Muscle layer of duodenum (tissue), 2 donors: ENCODE measurements around the gene ITPR2.

Source experiments
- H3K27ac ChIP-seq: one replicate; pipeline ENCODE4 v1.7.0; 2013; ENCODE audit warnings: mild to moderate bottlenecking, low read length
- H3K27me3 ChIP-seq: one replicate; pipeline ENCODE4 v1.7.0; 2013; ENCODE audit warnings: low read depth, mild to moderate bottlenecking, control low read depth, low read length
- H3K36me3 ChIP-seq, 2 donors: one replicate each; pipeline ENCODE4 v1.7.0; 2013; ENCODE audit warnings: low read length in 2 of 2, control low read depth in 1 of 2, mild to moderate bottlenecking in 1 of 2; ENCODE audit not compliant: insufficient read depth in 2 of 2, control insufficient read depth in 1 of 2
- H3K4me1 ChIP-seq, 2 donors: one replicate each; pipeline ENCODE4 v1.7.0; 2013; ENCODE audit warnings: low read length in 2 of 2, mild to moderate bottlenecking in 2 of 2, control low read depth in 1 of 2, moderate library complexity in 1 of 2; ENCODE audit not compliant: insufficient read depth in 2 of 2, control insufficient read depth in 1 of 2
- H3K4me3 ChIP-seq, 2 donors: one replicate each; pipeline ENCODE4 v1.7.0; 2013; ENCODE audit warnings: low read length in 2 of 2, low read depth in 1 of 2, mild to moderate bottlenecking in 1 of 2
- H3K9me3 ChIP-seq, 2 donors: one replicate each; pipeline ENCODE4 v1.7.0; 2013; ENCODE audit warnings: low read length in 2 of 2, control low read depth in 1 of 2, mild to moderate bottlenecking in 1 of 2; ENCODE audit not compliant: control insufficient read depth in 1 of 2
- donor health status: healthy.

Gene ITPR2

DNA sequence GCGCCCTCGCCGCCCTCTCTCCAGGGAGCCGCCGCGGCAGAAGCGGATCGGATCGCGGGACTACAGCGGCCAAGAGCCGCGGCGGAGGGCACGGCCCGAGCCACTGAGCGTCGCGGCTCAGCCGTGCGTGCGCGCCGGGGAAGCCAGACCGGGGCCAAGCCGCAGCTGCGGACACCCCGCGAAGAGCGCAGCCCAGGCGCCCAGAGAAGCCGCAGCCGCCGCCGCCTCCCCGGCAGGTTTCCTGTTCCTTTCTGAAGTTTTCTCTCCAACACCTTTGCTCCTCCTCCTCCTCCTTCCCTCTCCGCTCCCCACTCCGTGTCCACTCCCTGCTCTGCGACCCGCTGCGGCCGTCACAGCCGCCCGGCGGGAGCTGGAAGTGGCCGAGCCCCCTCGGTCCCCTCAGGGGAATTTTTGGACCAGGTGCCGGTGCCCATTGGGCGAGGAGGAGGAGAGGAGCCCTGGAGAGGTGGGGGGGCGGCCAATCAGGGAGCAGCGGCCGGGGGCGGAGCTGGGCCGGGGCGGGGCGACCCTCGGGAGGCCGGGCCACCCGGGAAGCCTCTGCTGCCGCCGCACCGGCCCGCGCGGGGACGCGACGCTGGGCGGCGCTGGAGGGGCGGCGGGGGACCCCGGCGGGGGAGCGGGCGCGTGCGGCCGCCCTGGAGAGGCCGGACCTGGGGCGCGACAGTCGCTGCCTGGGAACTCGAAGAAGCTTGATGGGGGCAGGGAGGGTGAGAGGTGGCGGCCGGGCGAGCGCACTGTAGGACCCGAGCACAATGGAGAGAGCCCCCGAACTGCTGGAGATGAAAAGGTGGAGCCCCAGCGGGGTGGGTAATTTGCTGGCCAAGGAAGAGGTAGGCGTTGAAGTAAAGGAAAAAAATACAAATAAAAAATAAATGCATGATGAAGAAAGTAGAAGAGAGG is at the start of gene ITPR2:
Gene ITPR2 (minus strand): TSS at position 373 of the 921 bp plus-strand sequence. CDS start 413 bp downstream, outside the sequence.
- peaks cover 0 to 5% of the 10 kb centered on the region in 2 donors for H3K36me3 ChIP-seq
- peak within 1 kb of the TSS; percentile 98 for H3K27ac ChIP-seq
- H3K4me1 ChIP-seq = peaks cover 0 to 4% of the 10 kb centered on the region in 2 donors
- H3K9me3 ChIP-seq = no peaks in the 10 kb centered on the region
- no peaks in the 10 kb centered on the region for H3K27me3 ChIP-seq
- peak within 1 kb of the TSS; percentile 81 to 95 for H3K4me3 ChIP-seq

DNA sequence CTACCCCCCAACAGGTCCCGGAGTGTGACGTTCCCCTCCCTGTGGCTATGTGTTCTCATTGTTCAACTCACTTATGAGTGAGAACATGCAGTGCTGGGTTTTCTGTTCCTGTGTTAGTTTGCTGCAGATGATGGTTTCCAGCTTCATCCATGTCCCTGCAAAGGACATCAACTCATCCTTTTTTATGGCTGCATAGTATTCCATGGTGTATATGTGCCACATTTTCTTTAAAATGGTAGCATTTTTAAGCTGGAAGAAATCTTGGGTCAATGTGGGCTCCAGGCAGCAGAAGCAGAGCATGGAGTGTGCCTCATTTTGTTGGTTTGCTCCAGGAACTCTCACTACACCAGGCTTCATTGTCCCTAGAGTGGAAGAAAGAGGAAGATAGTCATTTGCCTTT is 47.6 kb upstream of the ITPR2 start:
- H3K36me3 ChIP-seq = no peaks in the 10 kb centered on the region
- no peak overlapping the region for H3K27ac ChIP-seq
- no peaks in the 10 kb centered on the region for H3K9me3 ChIP-seq
- peaks cover 7 to 16% of the 10 kb centered on the region in 2 donors for H3K4me1 ChIP-seq
- H3K4me3 ChIP-seq = no peak overlapping the region
- no peaks in the 10 kb centered on the region for H3K27me3 ChIP-seq

DNA sequence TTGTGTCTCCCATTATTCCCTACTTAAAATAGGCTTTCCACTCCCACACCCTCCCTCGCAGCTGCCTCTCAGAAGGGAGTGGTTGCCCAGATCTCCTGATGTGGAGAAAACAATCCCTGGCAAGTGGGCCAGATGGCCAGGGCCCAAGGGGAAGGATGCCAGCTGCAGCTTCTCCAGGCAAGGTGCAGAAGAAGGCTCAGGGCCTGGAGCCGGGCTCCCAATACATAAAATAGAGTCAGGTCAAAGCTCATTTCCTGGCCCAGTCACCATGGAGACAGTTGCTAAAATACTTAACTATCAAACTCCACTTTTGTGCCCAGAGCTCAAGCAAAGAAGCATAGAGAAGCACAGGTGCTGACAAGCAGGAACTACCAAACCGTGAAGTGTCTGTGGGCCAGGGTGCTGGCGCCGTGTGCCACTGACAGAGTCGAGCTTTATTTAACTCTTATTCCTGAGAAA is 45.7 kb upstream of the ITPR2 start:
- peaks cover 7 to 16% of the 10 kb centered on the region in 2 donors for H3K4me1 ChIP-seq
- no peak overlapping the region for H3K27ac ChIP-seq
- H3K4me3 ChIP-seq = no peak overlapping the region
- no peaks in the 10 kb centered on the region for H3K36me3 ChIP-seq
- H3K9me3 ChIP-seq = no peaks in the 10 kb centered on the region
- no peaks in the 10 kb centered on the region for H3K27me3 ChIP-seq

DNA sequence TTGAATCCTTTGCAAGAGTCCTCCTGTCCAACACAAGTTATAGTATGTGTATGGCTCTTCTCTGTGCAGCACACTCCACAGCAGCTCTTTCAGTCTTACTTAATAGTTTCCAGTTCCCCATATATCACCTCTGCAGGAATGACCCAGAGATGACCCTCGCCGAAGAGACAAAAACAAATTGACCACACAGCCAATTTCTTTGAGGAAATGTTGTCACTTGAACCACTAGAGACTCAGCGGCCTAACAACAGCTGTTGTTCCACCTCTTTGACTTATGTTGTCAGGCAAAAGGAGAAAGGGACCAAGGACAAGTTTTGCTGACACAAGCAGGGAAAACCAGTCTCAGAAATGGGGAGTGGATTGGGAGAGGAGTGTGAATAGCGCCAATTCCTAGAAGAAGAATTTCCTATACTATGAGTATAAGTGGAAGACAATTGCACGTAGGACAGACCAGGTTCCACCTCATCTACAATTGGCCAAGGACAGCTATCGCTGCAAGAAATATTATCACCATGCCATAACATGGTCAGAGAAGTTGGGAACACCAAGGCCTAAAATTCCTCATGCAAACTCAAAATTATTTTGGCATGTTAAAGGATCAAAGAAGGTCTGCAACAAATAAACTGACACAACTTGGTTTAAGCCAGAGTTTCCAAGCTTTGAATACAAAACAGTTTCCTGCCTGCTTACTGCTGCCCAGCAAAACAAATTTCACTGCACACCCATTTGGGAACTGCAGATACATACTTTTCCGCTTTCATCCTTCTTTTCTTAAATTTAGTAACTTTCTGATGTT is 41.7 kb upstream of the ITPR2 start:
- no peaks in the 10 kb centered on the region for H3K36me3 ChIP-seq
- peaks cover 7 to 30% of the 10 kb centered on the region in 2 donors for H3K4me1 ChIP-seq
- no peaks in the 10 kb centered on the region for H3K9me3 ChIP-seq
- H3K4me3 ChIP-seq = no peak overlapping the region
- no peak overlapping the region for H3K27ac ChIP-seq
- no peaks in the 10 kb centered on the region for H3K27me3 ChIP-seq

DNA sequence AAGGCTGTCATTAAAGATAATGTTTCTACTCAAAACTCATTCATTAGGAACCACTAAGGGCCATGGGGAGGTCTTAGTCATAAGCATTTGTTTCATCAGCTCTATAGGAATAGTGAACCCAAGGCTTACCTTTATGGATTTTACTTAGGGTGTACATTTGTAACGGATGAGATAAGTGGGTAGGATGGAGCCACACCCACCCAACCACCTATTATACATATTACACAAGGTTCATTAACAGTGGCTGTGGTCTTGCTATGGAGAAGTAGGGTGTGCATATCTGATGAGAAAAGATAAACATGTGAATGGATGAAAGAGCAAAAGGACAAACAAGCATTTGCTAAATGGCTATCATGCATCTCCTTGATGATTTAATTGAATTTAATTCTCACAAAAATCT is 39.6 kb upstream of the ITPR2 start:
- peaks cover 0 to 17% of the 10 kb centered on the region in 2 donors for H3K4me1 ChIP-seq
- H3K36me3 ChIP-seq = no peaks in the 10 kb centered on the region
- no peak overlapping the region for H3K27ac ChIP-seq
- no peaks in the 10 kb centered on the region for H3K27me3 ChIP-seq
- no peak overlapping the region for H3K4me3 ChIP-seq
- H3K9me3 ChIP-seq = no peaks in the 10 kb centered on the region

DNA sequence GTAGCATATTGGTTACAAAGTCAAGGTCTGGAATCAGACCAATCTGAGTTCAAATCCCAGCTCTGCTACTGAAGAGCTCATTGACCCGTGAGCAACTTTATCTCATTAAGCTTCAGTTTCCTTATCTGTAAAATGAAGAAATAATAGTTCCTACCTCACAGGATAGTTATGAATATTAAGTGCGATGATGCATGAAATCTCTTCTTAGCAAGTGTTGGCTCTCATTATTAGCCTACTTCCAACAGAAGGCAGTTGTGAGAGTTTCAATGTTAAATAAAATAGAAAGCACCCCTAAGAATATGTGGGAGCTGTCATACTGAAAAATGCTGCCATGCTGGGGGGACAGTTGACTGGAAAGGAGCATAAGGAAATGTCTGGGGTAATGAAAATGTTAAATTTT is 39.0 kb upstream of the ITPR2 start:
- Histone ChIP-seq H3K9me3 (no peaks in the 10 kb centered on the region), H3K4me3 (no peak overlapping the region), H3K27ac (no peak overlapping the region), H3K27me3 (no peaks in the 10 kb centered on the region), H3K36me3 (no peaks in the 10 kb centered on the region), H3K4me1 (peaks cover 0 to 14% of the 10 kb centered on the region in 2 donors)

DNA sequence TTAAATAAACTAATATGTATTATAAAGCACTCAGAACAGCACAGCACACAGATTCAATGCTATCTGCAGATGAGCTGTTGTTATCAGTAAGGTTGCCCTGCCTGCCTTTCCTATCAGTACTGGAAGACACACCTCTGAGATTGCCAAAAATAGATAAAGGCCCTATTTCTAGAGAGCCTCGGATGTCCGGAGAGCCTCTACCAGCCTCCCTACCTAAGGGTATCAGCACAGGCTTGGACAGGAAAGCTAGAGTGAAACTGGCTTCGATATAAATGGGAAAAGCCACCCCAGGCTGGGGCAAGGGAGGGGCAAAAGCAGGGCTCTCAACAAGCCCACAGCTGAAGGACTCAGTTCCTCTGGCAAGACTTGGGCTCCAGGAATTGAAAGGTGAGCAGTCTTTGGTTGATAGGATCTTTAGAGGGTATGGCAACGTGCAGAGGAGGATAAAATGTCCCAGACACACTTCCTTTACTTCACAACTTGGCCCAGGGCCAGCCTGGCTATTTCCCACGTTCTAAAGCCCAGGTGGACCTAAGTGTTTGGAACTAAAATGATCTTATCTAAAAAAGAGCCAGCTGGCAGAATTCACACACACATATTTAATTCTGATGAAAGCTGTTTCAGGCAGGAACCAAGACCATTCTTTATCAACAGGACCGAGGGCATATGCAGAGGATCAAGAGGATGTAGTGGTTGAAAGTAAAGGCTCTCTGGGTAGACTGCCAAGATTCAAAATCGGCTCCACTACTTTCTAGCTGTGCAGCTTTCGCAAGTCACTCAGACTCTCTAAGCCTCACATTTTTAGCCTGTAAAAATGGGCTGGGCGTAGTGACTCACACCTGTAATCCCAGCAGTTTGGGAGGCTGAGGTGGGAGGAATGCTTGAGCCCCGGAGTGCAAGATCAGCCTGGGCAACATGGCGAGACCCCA is 37.8 kb upstream of the ITPR2 start:
- Histone ChIP-seq H3K27ac (no peak overlapping the region), H3K4me3 (peak overlapping the region in 1 of 2 donors; percentile 32), H3K36me3 (no peaks in the 10 kb centered on the region)

DNA sequence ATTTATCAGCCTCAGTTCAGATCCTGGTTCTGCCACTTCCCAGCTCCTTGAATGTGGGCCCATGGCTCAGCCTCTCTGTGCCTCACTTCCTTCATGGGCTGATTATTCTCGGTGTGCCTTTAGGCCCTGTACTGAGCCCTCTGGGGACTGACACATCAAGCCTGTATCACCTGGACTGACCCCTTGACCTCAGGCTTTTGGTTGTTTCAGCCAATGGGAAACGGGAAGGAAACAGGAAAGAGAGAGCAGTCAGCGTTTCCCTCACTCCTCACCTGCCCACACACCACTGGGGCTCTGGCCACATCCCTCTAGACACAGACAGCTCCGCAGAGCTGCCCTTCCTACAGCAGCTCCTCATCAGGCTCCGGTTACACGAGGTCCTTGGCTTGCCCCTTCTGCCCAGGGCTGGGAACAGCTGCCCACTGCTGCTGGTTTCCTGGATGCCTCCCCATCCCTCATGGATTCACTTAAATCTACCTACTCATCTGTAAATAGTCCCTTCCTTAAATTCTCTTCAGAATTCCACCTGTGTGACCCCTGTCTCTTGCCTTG is 37.0 kb upstream of the ITPR2 start:
- H3K9me3 ChIP-seq = no peaks in the 10 kb centered on the region
- no peaks in the 10 kb centered on the region for H3K27me3 ChIP-seq
- no peak overlapping the region for H3K4me3 ChIP-seq
- peaks cover 0 to 14% of the 10 kb centered on the region in 2 donors for H3K4me1 ChIP-seq
- no peaks in the 10 kb centered on the region for H3K36me3 ChIP-seq
- no peak overlapping the region for H3K27ac ChIP-seq

More for the DNA sequence above, 37.8 kb upstream of the ITPR2 start:
- Histone ChIP-seq H3K27me3 (no peaks in the 10 kb centered on the region), H3K4me1 (peaks cover 0 to 14% of the 10 kb centered on the region in 2 donors), H3K9me3 (no peaks in the 10 kb centered on the region)

DNA sequence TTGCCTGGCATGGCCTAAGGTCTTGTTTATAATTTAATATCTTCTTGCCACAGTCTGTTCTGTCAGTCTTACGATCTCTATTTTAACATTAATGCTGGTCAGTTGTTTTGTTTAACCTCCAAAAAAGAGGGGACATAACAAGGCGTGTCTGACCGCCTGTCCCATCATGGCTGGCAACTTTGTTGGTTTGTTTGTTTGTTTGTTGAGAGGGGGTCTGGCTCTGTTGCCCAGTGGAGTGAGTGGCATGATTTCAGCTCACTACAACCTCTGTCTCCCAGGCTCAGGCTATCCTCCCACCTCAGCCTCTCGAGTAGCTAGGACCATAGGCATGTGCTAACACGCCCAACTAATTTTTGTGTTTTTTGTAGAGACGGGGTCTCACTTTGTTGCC is 36.1 kb upstream of the ITPR2 start:
- no peak overlapping the region for H3K4me3 ChIP-seq
- H3K36me3 ChIP-seq = no peaks in the 10 kb centered on the region
- H3K27me3 ChIP-seq = no peaks in the 10 kb centered on the region
- H3K27ac ChIP-seq = no peak overlapping the region
- no peaks in the 10 kb centered on the region for H3K9me3 ChIP-seq
- peaks cover 0 to 14% of the 10 kb centered on the region in 2 donors for H3K4me1 ChIP-seq

DNA sequence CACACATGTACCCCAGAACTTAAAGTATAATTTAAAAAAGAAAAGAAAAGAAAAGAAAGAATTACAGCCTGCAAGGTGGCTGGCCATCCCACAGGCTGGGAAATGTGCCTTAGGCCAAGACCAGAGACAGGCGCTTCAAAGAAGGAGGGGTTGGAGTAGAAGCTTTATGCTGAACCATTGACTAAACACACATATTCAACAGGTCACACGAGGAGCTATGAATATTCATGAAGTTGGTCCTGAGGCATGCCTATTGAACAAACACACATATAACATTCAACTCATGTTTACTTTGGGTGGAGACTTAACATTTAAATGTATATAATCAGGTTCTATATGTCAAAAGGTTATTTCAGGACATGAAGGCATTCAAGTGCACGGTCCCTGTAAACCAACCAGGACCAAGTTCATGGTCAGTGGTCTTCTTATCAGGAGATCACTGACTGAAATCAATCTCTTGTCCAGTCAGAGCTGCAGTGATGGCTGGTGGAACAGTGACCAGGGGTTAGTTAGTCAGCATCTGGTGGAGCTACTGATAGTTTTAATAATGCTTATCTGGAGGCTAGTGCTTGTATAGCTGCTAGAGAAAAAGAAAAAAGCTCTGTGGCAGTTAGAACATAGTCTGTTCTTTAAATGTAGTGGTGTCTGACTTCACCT is 35.6 kb upstream of the ITPR2 start:
- Histone ChIP-seq H3K4me3 (no peak overlapping the region), H3K9me3 (no peaks in the 10 kb centered on the region), H3K27me3 (no peaks in the 10 kb centered on the region), H3K4me1 (peaks cover 0 to 14% of the 10 kb centered on the region in 2 donors), H3K36me3 (no peaks in the 10 kb centered on the region), H3K27ac (no peak overlapping the region)
